Measurements from ENCODE around the gene CDK17.
A peak's percentile ranks its signal among the peaks of the same experiment; 100 is the strongest.
"Not testable (repeated sequence)": the region's sequence is repeated elsewhere in the genome, so short reads cannot be mapped to it uniquely, and the experiment has no call there.

The CDK17 gene

DNA sequence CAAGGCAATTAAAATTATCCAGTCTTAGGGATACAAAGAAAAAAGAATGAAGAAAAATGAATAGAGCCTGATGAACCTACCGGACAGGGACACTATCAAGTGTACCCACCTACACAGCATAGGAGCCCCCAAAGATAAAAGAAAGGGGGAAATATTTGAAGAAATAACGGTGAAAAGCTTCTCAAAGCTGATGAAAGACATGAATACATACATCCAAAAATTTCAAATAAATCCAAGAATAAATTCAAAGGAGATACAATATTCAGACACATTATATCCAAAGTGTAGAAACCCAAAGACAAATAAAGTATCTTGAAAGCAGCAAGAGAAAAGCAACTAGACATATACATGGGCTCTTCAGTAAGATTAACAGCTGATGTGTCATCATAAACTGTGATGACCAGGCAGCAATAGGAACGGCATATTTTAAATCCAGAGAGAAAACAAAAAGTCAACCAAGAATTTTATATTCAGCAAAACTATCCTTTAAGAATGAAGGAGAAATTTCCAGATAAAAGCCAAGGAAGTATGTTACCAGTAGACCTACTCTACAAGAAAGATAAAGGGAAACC, 56.0 kb downstream of the CDK17 start:
- DNase-seq = peak in 2 of 3 donors; percentile 45 to 56
- Histone ChIP-seq H3K27ac (ENCODE audit: insufficient read depth in 1 of 2, low read depth in 1 of 2, low read length in 2 of 2, poor library complexity in 1 of 2, severe bottlenecking in 2 of 2) (no peak overlapping the region), H3K4me3 (ENCODE audit: control insufficient read depth in 1 of 7, extremely low read depth in 1 of 7, insufficient read depth in 4 of 7, low read depth in 2 of 7, low read length in 6 of 7) (peak overlapping the region in 1 of 7 experiments; percentile 16), H3K36me3 (ENCODE audit: control insufficient read depth in 4 of 4, insufficient read depth in 4 of 4, low read length in 3 of 4) (peaks cover 0 to 4% (median 3%) of the 10 kb centered on the region in 4 experiments), H3K9me3 (ENCODE audit: control extremely low read depth in 1 of 5, control insufficient read depth in 4 of 5, insufficient read depth in 2 of 5, low read depth in 1 of 5, low read length in 4 of 5) (peaks cover 3 to 12% (median 4%) of the 10 kb centered on the region in 5 experiments), H3K4me1 (ENCODE audit: control extremely low read depth in 1 of 4, control insufficient read depth in 4 of 4, insufficient read depth in 4 of 4, low read length in 3 of 4) (peaks cover 0 to 18% (median 14%) of the 10 kb centered on the region in 4 experiments), H3K27me3 (replicated peaks in 2 of 5; ENCODE audit: control insufficient read depth in 4 of 5, insufficient read depth in 5 of 5, low read length in 4 of 5) (no peaks in the 10 kb centered on the region)
- POLR2A ChIA-PET = interaction anchor here (0.6 to 0.8 kb wide), 3 partner anchors 28 to 55 kb away, joined by 3 read pairs; no protein-coding TSS in a partner anchor
- CTCF ChIA-PET = interaction anchor here (0.8 to 2.2 kb wide), 3 partner anchors 16 to 32 kb away, joined by 3 to 8 read pairs (median 4); no protein-coding TSS in a partner anchor
- no CpG with 5 or more reads among the region's 3 CpGs for WGBS (ENCODE audit: insufficient coverage)

DNA sequence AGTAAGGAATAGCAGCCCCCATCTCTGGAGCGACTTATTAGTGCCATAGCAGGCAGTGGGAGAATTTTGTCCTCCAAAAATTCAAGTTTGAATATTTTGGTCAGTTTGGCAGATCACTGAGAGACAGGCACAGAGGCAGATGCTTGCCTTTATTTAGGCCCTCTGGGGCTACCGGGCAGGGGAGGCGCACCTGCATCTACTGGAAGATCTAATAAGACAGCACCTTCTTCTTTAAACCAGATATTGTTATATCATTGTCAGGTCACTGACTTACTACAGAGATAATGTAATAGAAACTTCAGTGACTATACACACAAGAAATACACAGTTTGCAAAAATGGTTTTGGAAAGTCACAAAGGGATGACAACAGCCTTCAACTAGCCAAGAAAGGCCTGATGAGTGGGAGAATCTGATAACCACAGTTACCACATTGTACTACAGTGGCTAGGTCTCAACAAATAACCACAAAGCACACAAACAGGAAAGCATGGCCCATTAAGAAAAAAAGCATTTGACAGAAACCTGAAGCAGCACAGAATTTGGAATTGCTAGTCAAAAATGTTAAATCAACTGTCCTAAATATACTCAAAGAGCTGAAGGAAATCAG, 56.8 kb downstream of the CDK17 start:
- Histone ChIP-seq H3K9me3 (ENCODE audit: control extremely low read depth in 1 of 5, control insufficient read depth in 4 of 5, insufficient read depth in 2 of 5, low read depth in 1 of 5, low read length in 4 of 5) (peaks cover 3 to 12% (median 4%) of the 10 kb centered on the region in 5 experiments), H3K27ac (ENCODE audit: insufficient read depth in 1 of 2, low read depth in 1 of 2, low read length in 2 of 2, poor library complexity in 1 of 2, severe bottlenecking in 2 of 2) (no peak overlapping the region), H3K4me1 (ENCODE audit: control extremely low read depth in 1 of 4, control insufficient read depth in 4 of 4, insufficient read depth in 4 of 4, low read length in 3 of 4) (peaks cover 0 to 20% (median 14%) of the 10 kb centered on the region in 4 experiments), H3K4me3 (ENCODE audit: control insufficient read depth in 1 of 7, extremely low read depth in 1 of 7, insufficient read depth in 4 of 7, low read depth in 2 of 7, low read length in 6 of 7) (peak overlapping the region in 1 of 7 experiments; percentile 14), H3K36me3 (ENCODE audit: control insufficient read depth in 4 of 4, insufficient read depth in 4 of 4, low read length in 3 of 4) (peaks cover 0 to 4% (median 3%) of the 10 kb centered on the region in 4 experiments), H3K27me3 (replicated peaks in 2 of 5; ENCODE audit: control insufficient read depth in 4 of 5, insufficient read depth in 5 of 5, low read length in 4 of 5) (no peaks in the 10 kb centered on the region)
- DNase-seq = peak; percentile 45 to 88 (median 87)
- ChIA-PET POLR2A (interaction anchor here (0.6 to 0.8 kb wide), 2 partner anchors 27 to 55 kb away, joined by 3 read pairs; no protein-coding TSS in a partner anchor), CTCF (interaction anchor here (1.8 to 2.2 kb wide), 3 partner anchors 9 to 19 kb away, joined by 4 to 8 read pairs (median 5); no protein-coding TSS in a partner anchor)
- WGBS (ENCODE audit: insufficient coverage) = 100% methylated on average over 1 of the region's 3 CpGs

DNA sequence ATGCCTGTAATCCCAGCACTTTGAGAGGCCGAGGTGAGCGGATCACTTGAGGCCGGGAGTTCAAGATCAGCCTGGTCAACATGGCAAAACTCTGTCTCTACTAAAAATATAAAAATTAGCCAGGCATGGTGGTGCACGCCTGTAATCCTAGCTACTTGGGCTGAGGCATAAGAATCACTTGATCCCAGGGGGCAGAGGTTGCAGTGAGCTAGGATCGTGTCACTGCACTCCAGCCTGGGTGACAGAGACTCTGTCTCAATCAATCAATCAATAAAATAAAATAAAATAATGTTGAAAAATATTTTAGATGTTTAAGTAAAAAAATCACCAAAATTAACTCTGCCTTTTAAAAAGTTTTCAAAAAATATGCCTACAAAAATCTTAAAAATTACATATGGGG, 60.6 kb downstream of the CDK17 start:
- DNase-seq; H3K4me1 ChIP-seq (ENCODE audit: control extremely low read depth in 1 of 4, control insufficient read depth in 4 of 4, insufficient read depth in 4 of 4, low read length in 3 of 4); H3K27ac ChIP-seq (ENCODE audit: insufficient read depth in 1 of 2, low read depth in 1 of 2, low read length in 2 of 2, poor library complexity in 1 of 2, severe bottlenecking in 2 of 2); H3K36me3 ChIP-seq (ENCODE audit: control insufficient read depth in 4 of 4, insufficient read depth in 4 of 4, low read length in 3 of 4); H3K4me3 ChIP-seq (ENCODE audit: control insufficient read depth in 1 of 7, extremely low read depth in 1 of 7, insufficient read depth in 4 of 7, low read depth in 2 of 7, low read length in 6 of 7); CTCF ChIA-PET; POLR2A ChIA-PET; H3K27me3 ChIP-seq (replicated peaks in 2 of 5; ENCODE audit: control insufficient read depth in 4 of 5, insufficient read depth in 5 of 5, low read length in 4 of 5): not testable (repeated sequence)
- 100% methylated on average over 1 of the region's 5 CpGs for WGBS (ENCODE audit: insufficient coverage)
- H3K9me3 ChIP-seq (ENCODE audit: control extremely low read depth in 1 of 5, control insufficient read depth in 4 of 5, insufficient read depth in 2 of 5, low read depth in 1 of 5, low read length in 4 of 5) = peaks cover 3 to 15% (median 5%) of the 10 kb centered on the region in 5 experiments

DNA sequence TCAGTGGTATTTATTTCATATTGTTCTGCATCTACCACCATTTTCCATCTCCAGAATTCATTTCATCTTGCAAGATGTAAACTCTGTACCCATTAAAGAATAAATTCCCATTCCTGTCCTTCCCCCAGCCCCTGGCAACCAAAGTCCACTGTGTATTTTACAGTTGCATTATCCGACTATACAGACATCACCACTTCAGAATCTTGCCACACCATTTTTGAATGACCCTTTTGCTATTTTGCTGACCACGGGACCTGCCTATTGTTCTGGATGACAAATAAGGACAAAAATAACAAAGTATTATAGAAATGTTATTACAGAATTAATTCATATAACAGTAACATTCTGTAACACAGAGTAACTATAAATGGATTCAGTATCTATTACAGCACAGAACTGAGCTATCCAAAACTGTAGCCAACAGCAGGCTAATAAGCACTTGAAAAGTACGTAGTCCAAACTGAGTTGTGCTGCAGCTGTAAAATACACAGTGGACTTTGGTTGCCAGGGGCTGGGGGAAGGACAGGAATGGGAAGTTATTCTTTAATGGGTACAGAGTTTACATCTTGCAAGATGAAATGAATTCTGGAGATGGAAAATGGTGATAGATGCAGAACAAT, 61.3 kb downstream of the CDK17 start:
- WGBS (ENCODE audit: insufficient coverage) = 100% methylated on average over 1 of the region's 3 CpGs
- Histone ChIP-seq H3K4me1 (ENCODE audit: control extremely low read depth in 1 of 4, control insufficient read depth in 4 of 4, insufficient read depth in 4 of 4, low read length in 3 of 4) (peaks cover 0 to 9% (median 7%) of the 10 kb centered on the region in 4 experiments), H3K9me3 (ENCODE audit: control extremely low read depth in 1 of 5, control insufficient read depth in 4 of 5, insufficient read depth in 2 of 5, low read depth in 1 of 5, low read length in 4 of 5) (peaks cover 0 to 10% (median 4%) of the 10 kb centered on the region in 5 experiments), H3K27ac (ENCODE audit: insufficient read depth in 1 of 2, low read depth in 1 of 2, low read length in 2 of 2, poor library complexity in 1 of 2, severe bottlenecking in 2 of 2) (no peak overlapping the region), H3K27me3 (replicated peaks in 2 of 5; ENCODE audit: control insufficient read depth in 4 of 5, insufficient read depth in 5 of 5, low read length in 4 of 5) (no peaks in the 10 kb centered on the region), H3K36me3 (ENCODE audit: control insufficient read depth in 4 of 4, insufficient read depth in 4 of 4, low read length in 3 of 4) (peaks cover 0 to 4% (median 1%) of the 10 kb centered on the region in 4 experiments), H3K4me3 (ENCODE audit: control insufficient read depth in 1 of 7, extremely low read depth in 1 of 7, insufficient read depth in 4 of 7, low read depth in 2 of 7, low read length in 6 of 7) (no peak overlapping the region)
- no peak for DNase-seq
- ChIA-PET CTCF (interaction anchor here (1.0 kb wide), 1 partner anchor 10 kb away, joined by 3 read pairs; no protein-coding TSS in a partner anchor), POLR2A (no interaction called here)

DNA sequence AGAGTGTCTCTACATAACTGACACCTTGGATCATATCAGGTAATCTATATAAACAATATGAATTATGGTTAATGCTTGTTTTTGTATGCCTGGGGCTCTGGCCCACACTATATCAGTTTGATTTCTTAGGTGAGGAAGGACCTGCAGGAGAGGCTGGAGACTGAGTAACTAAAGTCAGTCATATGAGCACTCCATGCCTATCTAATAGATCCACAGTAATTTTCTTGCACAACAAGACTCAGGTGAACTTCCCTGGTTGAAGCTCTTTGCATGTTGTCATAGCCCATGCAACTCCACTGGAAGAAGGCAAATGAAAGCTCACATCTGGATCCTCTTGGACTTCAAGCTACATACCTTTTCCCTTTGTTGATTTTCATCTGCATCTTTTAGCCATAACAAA, 62.3 kb downstream of the CDK17 start:
- Histone ChIP-seq H3K27me3 (replicated peaks in 2 of 5; ENCODE audit: control insufficient read depth in 4 of 5, insufficient read depth in 5 of 5, low read length in 4 of 5) (no peaks in the 10 kb centered on the region), H3K4me3 (ENCODE audit: control insufficient read depth in 1 of 7, extremely low read depth in 1 of 7, insufficient read depth in 4 of 7, low read depth in 2 of 7, low read length in 6 of 7) (no peak overlapping the region), H3K36me3 (ENCODE audit: control insufficient read depth in 4 of 4, insufficient read depth in 4 of 4, low read length in 3 of 4) (peaks cover 0 to 4% (median 3%) of the 10 kb centered on the region in 4 experiments), H3K9me3 (ENCODE audit: control extremely low read depth in 1 of 5, control insufficient read depth in 4 of 5, insufficient read depth in 2 of 5, low read depth in 1 of 5, low read length in 4 of 5) (peaks cover 0 to 7% (median 4%) of the 10 kb centered on the region in 5 experiments), H3K4me1 (ENCODE audit: control extremely low read depth in 1 of 4, control insufficient read depth in 4 of 4, insufficient read depth in 4 of 4, low read length in 3 of 4) (peaks cover 0 to 2% (median under 1%) of the 10 kb centered on the region in 4 experiments), H3K27ac (ENCODE audit: insufficient read depth in 1 of 2, low read depth in 1 of 2, low read length in 2 of 2, poor library complexity in 1 of 2, severe bottlenecking in 2 of 2) (no peak overlapping the region)
- ChIA-PET CTCF (interaction anchor here (0.9 to 3.3 kb wide), 6 partner anchors 9 to 61 kb away, joined by 3 to 12 read pairs (median 5); no protein-coding TSS in a partner anchor), POLR2A (interaction anchor here (0.8 kb wide), 1 partner anchor 32 kb away, joined by 3 read pairs; no protein-coding TSS in a partner anchor)
- no peak for DNase-seq

DNA sequence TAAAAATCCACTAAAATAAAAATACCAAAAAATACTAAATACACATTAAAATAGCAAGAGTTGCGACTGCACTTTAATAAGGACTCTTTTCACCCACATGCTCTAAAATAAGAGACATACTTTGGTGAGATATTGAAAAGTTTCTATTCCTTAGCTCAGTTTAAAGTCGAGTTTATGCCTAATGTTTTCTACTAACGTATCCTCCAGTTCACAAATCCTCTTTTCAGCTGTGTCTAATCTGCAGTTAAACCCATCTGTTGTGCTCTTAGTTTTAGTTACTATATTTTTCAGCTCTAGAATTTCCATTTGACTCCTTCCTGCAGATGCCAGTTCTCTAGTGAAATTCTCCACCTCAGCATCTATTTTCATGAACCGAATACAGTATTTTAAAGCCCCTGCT, 63.8 kb downstream of the CDK17 start:
- CTCF ChIA-PET = interaction anchor here (1.2 to 3.3 kb wide), 6 partner anchors 10 to 62 kb away, joined by 4 to 12 read pairs (median 6); no protein-coding TSS in a partner anchor

More for the DNA sequence above, 63.8 kb downstream of the CDK17 start:
- Histone ChIP-seq H3K9me3 (ENCODE audit: control extremely low read depth in 1 of 5, control insufficient read depth in 4 of 5, insufficient read depth in 2 of 5, low read depth in 1 of 5, low read length in 4 of 5) (peaks cover 0 to 7% (median 4%) of the 10 kb centered on the region in 5 experiments), H3K27ac (ENCODE audit: insufficient read depth in 1 of 2, low read depth in 1 of 2, low read length in 2 of 2, poor library complexity in 1 of 2, severe bottlenecking in 2 of 2) (no peak overlapping the region), H3K4me1 (ENCODE audit: control extremely low read depth in 1 of 4, control insufficient read depth in 4 of 4, insufficient read depth in 4 of 4, low read length in 3 of 4) (peaks cover 0 to 2% (median 0%) of the 10 kb centered on the region in 4 experiments), H3K36me3 (ENCODE audit: control insufficient read depth in 4 of 4, insufficient read depth in 4 of 4, low read length in 3 of 4) (peaks cover 4 to 12% (median 5%) of the 10 kb centered on the region in 4 experiments), H3K27me3 (replicated peaks in 2 of 5; ENCODE audit: control insufficient read depth in 4 of 5, insufficient read depth in 5 of 5, low read length in 4 of 5) (no peaks in the 10 kb centered on the region), H3K4me3 (ENCODE audit: control insufficient read depth in 1 of 7, extremely low read depth in 1 of 7, insufficient read depth in 4 of 7, low read depth in 2 of 7, low read length in 6 of 7) (no peak overlapping the region)
- POLR2A ChIA-PET = no interaction called here
- 100% methylated on average over 3 of the region's 4 CpGs for WGBS (ENCODE audit: insufficient coverage)
- DNase-seq = no peak

Data from common myeloid progenitor, CD34-positive (primary cell).